K562 (cell line): ENCODE measurements around the gene MYO1D. TPM values are rescaled to one million over a fixed set of nuclear protein-coding genes. Genes with fewer than 3 reads are reported as not detected.

Experiments used
- ERF ChIP-seq: fragments of 450-650 bp; formaldehyde crosslinking; IDR thresholded peaks from 2 replicates; pipeline ENCODE4 v1.4.0; 2020; ENCODE audit warnings: mild to moderate bottlenecking, mixed read lengths
- FOXK2 ChIP-seq, 2 experiments: fragments of 450-650 bp; IDR thresholded peaks in 1 of 2; conservative IDR thresholded peaks in 1 of 2; 2 replicates each; pipeline ENCODE4 v1.6.1; 2016; ENCODE audit warnings: low read depth in 2 of 2, mild to moderate bottlenecking in 1 of 2
- HNRNPLL ChIP-seq: fragments of 200-400 bp; formaldehyde crosslinking; IDR thresholded peaks from 2 replicates; pipeline ENCODE4 v1.6.1; 2017; ENCODE audit warnings: low read length, low read depth, mild to moderate bottlenecking; ENCODE audit not compliant: poor library complexity, severe bottlenecking
- MEF2A ChIP-seq: IDR thresholded peaks from 2 replicates; pipeline ENCODE4 v1.6.1; 2011; ENCODE audit warnings: low read depth, mild to moderate bottlenecking, low read length, moderate library complexity; ENCODE audit not compliant: control insufficient read depth
- MXI1 ChIP-seq: IDR thresholded peaks from 2 replicates; pipeline ENCODE4 v1.6.1; 2011; ENCODE audit warnings: low read depth, mild to moderate bottlenecking, improper control_type of control experiment, low read length
- POLR2B ChIP-seq: fragments of 450-650 bp; IDR thresholded peaks from 2 replicates; pipeline ENCODE4 v1.6.1; 2018; ENCODE audit warnings: low read depth; ENCODE audit not compliant: partially characterized antibody
- RNF2 ChIP-seq: sonication (generic); IDR thresholded peaks from 2 replicates; pipeline ENCODE4 v1.6.1; 2016
- SREBF1 ChIP-seq: fragments of 150-350 bp; IDR thresholded peaks from 2 replicates; pipeline ENCODE4 v1.6.1; 2014; ENCODE audit warnings: antibody characterized with exemption, low read depth, low read length, borderline replicate concordance
- ZBTB1 ChIP-seq: sonication (generic); formaldehyde crosslinking; IDR thresholded peaks from 2 replicates; pipeline ENCODE4 v1.8.1; 2023; ENCODE audit warnings: missing genetic modification reagents, low read depth, mild to moderate bottlenecking, borderline replicate concordance
- ZNF518B ChIP-seq: fragments of 250-450 bp; sonication (Bioruptor Pico); IDR thresholded peaks from 2 replicates; pipeline ENCODE4 v1.5.0; 2021; ENCODE audit warnings: mild to moderate bottlenecking, moderate library complexity
- ZNF766 ChIP-seq: fragments of 200-800 bp; sonication (Bioruptor generic); conservative IDR thresholded peaks from 2 replicates; pipeline ENCODE4 v1.6.1; 2016; ENCODE audit warnings: missing genetic modification characterization, missing compliant biosample characterization
- ZNF785 ChIP-seq: fragments of 250-450 bp; sonication (Bioruptor Pico); IDR thresholded peaks from 2 replicates; pipeline ENCODE4 v1.4.0; 2020; ENCODE audit warnings: mild to moderate bottlenecking
- polyA plus RNA-seq, 8 experiments: library from polyadenylated mRNA; depleted of rRNA in 4 of 8; stranded (reverse) in 5 of 8; unstranded in 3 of 8; fragments of >200 nt; fragmentation: Nextera tagmentation in 2 of 8; fragmentation: Illumina TruSeq in 1 of 8; extraction: Ambion mirVana in 2 of 8; extraction: Trizol in 1 of 8; gene quantifications; 2 replicates each; pipeline versions ENCODE4 v1.2.1 to v1.2.3, GENCODE V29; 2011 to 2014; ENCODE audit warnings: inconsistent platforms in 1 of 8, missing spikeins in 1 of 8
- total RNA-seq, 7 experiments: library from RNA; depleted of rRNA in 6 of 7; stranded (reverse); fragments of >200 nt in 6 of 7; fragmentation: Illumina TruSeq in 2 of 7; extraction: Trizol in 2 of 7; gene quantifications; 2 replicates each; pipeline versions ENCODE4 v1.2.1 to v1.2.3, GENCODE V29; 2011 to 2021; ENCODE audit warnings: low replicate concordance in 1 of 7
- TF ChIP-seq, protein P1 (sequence below): sonication (generic); formaldehyde crosslinking; IDR thresholded peaks from 2 replicates; pipeline ENCODE4 v1.8.1; 2023; ENCODE audit warnings: mild to moderate bottlenecking, missing genetic modification reagents
- TF ChIP-seq, protein P2 (sequence below): IDR thresholded peaks from 2 replicates; pipeline ENCODE4 v1.6.1; 2011; ENCODE audit not compliant: insufficient read length; ENCODE audit errors: extremely low read depth
- TF ChIP-seq, protein P3 (sequence below): sonication (generic); formaldehyde crosslinking; IDR thresholded peaks from 2 replicates; pipeline ENCODE4 v1.8.0; 2023; ENCODE audit warnings: missing genetic modification reagents, mild to moderate bottlenecking, borderline replicate concordance

Gene MYO1D
- total and polyA plus RNA-seq, 9 of the 15 experiments (the other 6 are each of a cell fraction or from before 2014, with no cell fraction given), result 2.1 to 71.2 (median 45.4) TPM

GRCh38 chr17:32912218-32912897 lies 35.4 kb upstream of the MYO1D start (continued):
- TF ChIP-seq, protein P1, sequence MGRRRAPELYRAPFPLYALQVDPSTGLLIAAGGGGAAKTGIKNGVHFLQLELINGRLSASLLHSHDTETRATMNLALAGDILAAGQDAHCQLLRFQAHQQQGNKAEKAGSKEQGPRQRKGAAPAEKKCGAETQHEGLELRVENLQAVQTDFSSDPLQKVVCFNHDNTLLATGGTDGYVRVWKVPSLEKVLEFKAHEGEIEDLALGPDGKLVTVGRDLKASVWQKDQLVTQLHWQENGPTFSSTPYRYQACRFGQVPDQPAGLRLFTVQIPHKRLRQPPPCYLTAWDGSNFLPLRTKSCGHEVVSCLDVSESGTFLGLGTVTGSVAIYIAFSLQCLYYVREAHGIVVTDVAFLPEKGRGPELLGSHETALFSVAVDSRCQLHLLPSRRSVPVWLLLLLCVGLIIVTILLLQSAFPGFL (CRISPR knock-in tag), result no peak
- TF ChIP-seq ZNF785 (CRISPR knock-in tag), result no peak
- TF ChIP-seq ZNF518B, result no peak
- TF ChIP-seq ZNF766 (CRISPR knock-in tag), result peak; percentile 75
- TF ChIP-seq, protein P2, sequence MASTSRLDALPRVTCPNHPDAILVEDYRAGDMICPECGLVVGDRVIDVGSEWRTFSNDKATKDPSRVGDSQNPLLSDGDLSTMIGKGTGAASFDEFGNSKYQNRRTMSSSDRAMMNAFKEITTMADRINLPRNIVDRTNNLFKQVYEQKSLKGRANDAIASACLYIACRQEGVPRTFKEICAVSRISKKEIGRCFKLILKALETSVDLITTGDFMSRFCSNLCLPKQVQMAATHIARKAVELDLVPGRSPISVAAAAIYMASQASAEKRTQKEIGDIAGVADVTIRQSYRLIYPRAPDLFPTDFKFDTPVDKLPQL, result no peak
- TF ChIP-seq, protein P3, sequence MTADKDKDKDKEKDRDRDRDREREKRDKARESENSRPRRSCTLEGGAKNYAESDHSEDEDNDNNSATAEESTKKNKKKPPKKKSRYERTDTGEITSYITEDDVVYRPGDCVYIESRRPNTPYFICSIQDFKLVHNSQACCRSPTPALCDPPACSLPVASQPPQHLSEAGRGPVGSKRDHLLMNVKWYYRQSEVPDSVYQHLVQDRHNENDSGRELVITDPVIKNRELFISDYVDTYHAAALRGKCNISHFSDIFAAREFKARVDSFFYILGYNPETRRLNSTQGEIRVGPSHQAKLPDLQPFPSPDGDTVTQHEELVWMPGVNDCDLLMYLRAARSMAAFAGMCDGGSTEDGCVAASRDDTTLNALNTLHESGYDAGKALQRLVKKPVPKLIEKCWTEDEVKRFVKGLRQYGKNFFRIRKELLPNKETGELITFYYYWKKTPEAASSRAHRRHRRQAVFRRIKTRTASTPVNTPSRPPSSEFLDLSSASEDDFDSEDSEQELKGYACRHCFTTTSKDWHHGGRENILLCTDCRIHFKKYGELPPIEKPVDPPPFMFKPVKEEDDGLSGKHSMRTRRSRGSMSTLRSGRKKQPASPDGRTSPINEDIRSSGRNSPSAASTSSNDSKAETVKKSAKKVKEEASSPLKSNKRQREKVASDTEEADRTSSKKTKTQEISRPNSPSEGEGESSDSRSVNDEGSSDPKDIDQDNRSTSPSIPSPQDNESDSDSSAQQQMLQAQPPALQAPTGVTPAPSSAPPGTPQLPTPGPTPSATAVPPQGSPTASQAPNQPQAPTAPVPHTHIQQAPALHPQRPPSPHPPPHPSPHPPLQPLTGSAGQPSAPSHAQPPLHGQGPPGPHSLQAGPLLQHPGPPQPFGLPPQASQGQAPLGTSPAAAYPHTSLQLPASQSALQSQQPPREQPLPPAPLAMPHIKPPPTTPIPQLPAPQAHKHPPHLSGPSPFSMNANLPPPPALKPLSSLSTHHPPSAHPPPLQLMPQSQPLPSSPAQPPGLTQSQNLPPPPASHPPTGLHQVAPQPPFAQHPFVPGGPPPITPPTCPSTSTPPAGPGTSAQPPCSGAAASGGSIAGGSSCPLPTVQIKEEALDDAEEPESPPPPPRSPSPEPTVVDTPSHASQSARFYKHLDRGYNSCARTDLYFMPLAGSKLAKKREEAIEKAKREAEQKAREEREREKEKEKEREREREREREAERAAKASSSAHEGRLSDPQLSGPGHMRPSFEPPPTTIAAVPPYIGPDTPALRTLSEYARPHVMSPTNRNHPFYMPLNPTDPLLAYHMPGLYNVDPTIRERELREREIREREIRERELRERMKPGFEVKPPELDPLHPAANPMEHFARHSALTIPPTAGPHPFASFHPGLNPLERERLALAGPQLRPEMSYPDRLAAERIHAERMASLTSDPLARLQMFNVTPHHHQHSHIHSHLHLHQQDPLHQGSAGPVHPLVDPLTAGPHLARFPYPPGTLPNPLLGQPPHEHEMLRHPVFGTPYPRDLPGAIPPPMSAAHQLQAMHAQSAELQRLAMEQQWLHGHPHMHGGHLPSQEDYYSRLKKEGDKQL (CRISPR knock-in tag), result no peak
- TF ChIP-seq RNF2, result no peak
- TF ChIP-seq ZBTB1, result no peak
- no peak for TF ChIP-seq ERF (CRISPR knock-in tag)
- TF ChIP-seq MEF2A, result no peak
- no peak for TF ChIP-seq SREBF1
- TF ChIP-seq HNRNPLL, result no peak
- TF ChIP-seq POLR2B, result peak; percentile 49
- no peak for TF ChIP-seq MXI1
- TF ChIP-seq FOXK2 (conservative IDR thresholded peaks at IDR 0.05 in 1 of 2, IDR thresholded peaks at IDR 0.05 in 1 of 2; ENCODE audit: low read depth in 2 of 2), result peak; percentile 87 to 90
